ENCODE results near the gene PRDM5. TPM values are rescaled to one million over a fixed set of nuclear protein-coding genes. Genes with fewer than 3 reads are reported as not detected.
"Not testable (repeated sequence)": the region's sequence is repeated elsewhere in the genome, so short reads cannot be mapped to it uniquely, and the experiment has no call there.

PRDM5 gene
- total RNA-seq, 1 donor: 0.94 TPM

DNA sequence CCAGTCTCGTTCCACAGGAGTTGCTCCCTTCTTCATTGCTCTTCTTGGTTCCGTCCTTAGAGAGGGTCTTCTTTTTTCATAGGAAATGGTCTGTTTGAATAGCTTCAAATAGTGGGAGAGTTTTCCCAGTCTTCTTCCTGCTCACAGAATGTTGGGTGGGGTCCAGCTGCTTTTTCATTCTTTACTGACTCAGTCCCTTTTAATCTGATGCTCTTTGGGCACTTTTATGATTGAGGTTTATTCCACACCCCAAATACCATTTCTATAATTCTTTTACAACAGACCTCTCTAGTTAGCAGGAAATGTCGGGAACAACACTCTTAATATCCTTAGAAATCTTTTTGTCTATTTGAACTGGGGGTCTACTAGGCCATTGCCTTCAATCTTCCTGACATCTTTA is 239.5 kb downstream of the PRDM5 start:
- Histone ChIP-seq H3K27me3 (ENCODE audit: insufficient read depth, low read length) (no peaks in the 10 kb centered on the region), H3K4me3 (ENCODE audit: low read length) (no peak overlapping the region), H3K4me1 (ENCODE audit: insufficient read depth, low read length) (no peaks in the 10 kb centered on the region), H3K9me3 (ENCODE audit: low read depth, low read length) (no peaks in the 10 kb centered on the region)

- H3K4me1 ChIP-seq (ENCODE audit: insufficient read depth, low read length): no peaks in the 10 kb centered on the region
- no peaks in the 10 kb centered on the region for H3K9me3 ChIP-seq (ENCODE audit: low read depth, low read length)
- no peaks in the 10 kb centered on the region for H3K27me3 ChIP-seq (ENCODE audit: insufficient read depth, low read length)
- H3K4me3 ChIP-seq (ENCODE audit: low read length): no peak overlapping the region
Measured at GRCh38 chr4:120680647-120681228, 241.8 kb downstream of the PRDM5 start.

DNA sequence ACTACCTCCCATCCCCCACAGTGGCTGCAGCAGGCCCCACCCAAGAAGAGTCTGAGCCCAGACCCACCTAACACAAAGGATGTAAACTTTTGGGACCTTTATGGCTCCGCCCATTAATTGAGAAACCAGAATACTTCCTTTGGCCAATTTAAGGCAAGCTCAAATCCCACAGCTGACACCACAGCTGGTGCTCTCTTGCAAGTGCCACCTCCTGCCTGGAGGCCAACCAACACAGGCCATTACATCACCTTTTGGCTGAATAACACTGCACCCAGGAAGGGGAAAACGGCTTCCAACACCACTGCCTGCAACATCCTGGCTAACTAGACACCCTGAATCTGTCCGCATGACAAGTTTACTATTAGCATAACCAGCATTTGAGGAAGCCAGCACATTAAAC is 248.8 kb downstream of the PRDM5 start:
- H3K4me1 ChIP-seq (ENCODE audit: insufficient read depth, low read length): no peaks in the 10 kb centered on the region
- H3K9me3 ChIP-seq (ENCODE audit: low read depth, low read length): no peaks in the 10 kb centered on the region
- H3K4me3 ChIP-seq (ENCODE audit: low read length): no peak overlapping the region

DNA sequence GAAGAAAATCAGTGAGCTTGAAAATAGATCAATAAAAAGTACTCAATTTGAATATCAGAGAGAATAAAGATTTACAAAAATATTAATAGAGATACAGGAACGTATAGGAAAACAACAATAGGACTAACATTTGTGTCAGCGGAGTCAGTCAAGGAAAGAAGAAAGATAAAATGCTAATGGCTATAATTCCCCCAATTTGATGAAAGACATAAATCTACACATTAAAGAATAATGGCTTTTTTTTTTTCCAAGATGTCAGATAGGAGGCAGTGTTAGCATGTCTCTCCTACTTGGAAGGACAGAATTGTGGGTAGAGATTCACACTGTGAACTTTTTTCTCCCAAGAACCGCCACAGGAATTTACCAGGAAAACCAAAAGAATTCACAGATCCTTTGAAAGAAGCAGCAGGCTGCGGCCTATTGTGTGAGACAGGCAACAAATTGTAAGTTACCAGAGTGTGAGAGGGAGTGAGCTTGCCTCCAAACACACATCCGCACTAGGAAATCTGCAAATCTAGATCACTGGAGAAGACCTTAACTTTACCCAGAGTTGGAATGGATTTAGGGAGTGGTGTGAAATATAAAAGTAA is 249.9 kb downstream of the PRDM5 start:
- H3K4me3 ChIP-seq (ENCODE audit: low read length): no peak overlapping the region
- no peaks in the 10 kb centered on the region for H3K9me3 ChIP-seq (ENCODE audit: low read depth, low read length)
- no peaks in the 10 kb centered on the region for H3K27me3 ChIP-seq (ENCODE audit: insufficient read depth, low read length)
- no peaks in the 10 kb centered on the region for H3K4me1 ChIP-seq (ENCODE audit: insufficient read depth, low read length)

More for the DNA sequence above, 248.8 kb downstream of the PRDM5 start:
- H3K27me3 ChIP-seq (ENCODE audit: insufficient read depth, low read length): no peaks in the 10 kb centered on the region

- H3K27me3 ChIP-seq (ENCODE audit: insufficient read depth, low read length): no peaks in the 10 kb centered on the region
- no peaks in the 10 kb centered on the region for H3K4me1 ChIP-seq (ENCODE audit: insufficient read depth, low read length)
- H3K4me3 ChIP-seq (ENCODE audit: low read length): no peak overlapping the region
- no peaks in the 10 kb centered on the region for H3K9me3 ChIP-seq (ENCODE audit: low read depth, low read length)
Measured at GRCh38 chr4:120672076-120672475, 250.4 kb downstream of the PRDM5 start.

GRCh38 chr4:120671538-120671937 is 251.0 kb downstream of the PRDM5 start:
- Histone ChIP-seq H3K27me3 (ENCODE audit: insufficient read depth, low read length) (no peaks in the 10 kb centered on the region), H3K9me3 (ENCODE audit: low read depth, low read length) (no peaks in the 10 kb centered on the region), H3K4me1 (ENCODE audit: insufficient read depth, low read length) (no peaks in the 10 kb centered on the region), H3K4me3 (ENCODE audit: low read length) (no peak overlapping the region)

- H3K4me3 ChIP-seq (ENCODE audit: low read length): no peak overlapping the region
- no peaks in the 10 kb centered on the region for H3K4me1 ChIP-seq (ENCODE audit: insufficient read depth, low read length)
- H3K27me3 ChIP-seq (ENCODE audit: insufficient read depth, low read length): no peaks in the 10 kb centered on the region
- no peaks in the 10 kb centered on the region for H3K9me3 ChIP-seq (ENCODE audit: low read depth, low read length)
Measured at GRCh38 chr4:120667102-120667501, 255.4 kb downstream of the PRDM5 start.

- Histone ChIP-seq H3K4me1 (ENCODE audit: insufficient read depth, low read length) (no peaks in the 10 kb centered on the region), H3K27me3 (ENCODE audit: insufficient read depth, low read length) (no peaks in the 10 kb centered on the region), H3K9me3 (ENCODE audit: low read depth, low read length) (no peaks in the 10 kb centered on the region), H3K4me3 (ENCODE audit: low read length) (no peak overlapping the region)
Measured at GRCh38 chr4:120664851-120665250, 257.7 kb downstream of the PRDM5 start.

DNA sequence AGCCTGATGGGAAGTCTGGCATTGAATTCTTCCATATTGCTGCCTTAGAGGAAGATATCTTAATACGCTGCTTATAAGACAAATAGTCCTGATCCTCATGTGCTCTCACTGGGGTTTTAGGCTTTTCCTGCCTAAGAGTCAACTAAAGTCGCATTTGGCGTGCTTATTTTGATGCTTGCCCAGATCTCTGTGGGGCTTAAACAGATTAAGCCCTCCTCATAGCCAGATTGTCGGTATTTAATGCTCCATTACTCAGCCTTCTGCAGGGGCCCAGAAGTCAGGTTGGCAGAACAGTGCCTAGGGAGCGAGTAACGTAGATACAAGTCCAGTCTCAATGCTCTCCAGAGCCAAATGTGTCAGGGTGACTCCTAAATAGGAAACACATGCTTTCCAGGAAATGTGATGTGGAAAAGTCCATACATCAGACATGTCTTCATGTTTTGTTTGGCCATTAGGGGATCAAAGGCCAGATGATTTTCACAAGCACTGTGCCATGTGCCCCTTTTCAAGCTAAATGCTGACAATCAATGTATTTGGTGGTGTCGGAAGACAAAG is 262.8 kb downstream of the PRDM5 start:
- Histone ChIP-seq H3K4me3 (ENCODE audit: low read length) (no peak overlapping the region), H3K27me3 (ENCODE audit: insufficient read depth, low read length) (no peaks in the 10 kb centered on the region), H3K4me1 (ENCODE audit: insufficient read depth, low read length) (peaks cover 8% of the 10 kb centered on the region), H3K9me3 (ENCODE audit: low read depth, low read length) (no peaks in the 10 kb centered on the region)

DNA sequence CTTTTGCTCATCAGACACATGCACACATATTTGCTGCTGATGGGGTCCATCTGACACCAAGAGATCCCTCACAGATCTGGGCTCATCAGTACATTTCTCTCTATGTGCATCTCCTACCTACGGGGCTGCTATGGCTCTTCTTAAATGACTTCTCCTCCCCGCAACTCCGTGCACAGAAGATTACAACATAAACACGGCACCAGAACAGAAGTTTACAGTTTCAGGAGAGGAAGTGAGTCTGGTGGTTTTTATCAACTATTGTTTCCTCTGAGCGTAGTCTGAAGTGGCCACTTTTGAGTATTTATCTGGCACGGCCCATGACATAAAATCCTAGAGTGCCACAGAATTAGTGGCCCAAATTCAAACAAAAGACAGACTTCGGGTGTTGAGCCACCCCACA is 263.8 kb downstream of the PRDM5 start:
- Histone ChIP-seq H3K27me3 (ENCODE audit: insufficient read depth, low read length) (no peaks in the 10 kb centered on the region), H3K9me3 (ENCODE audit: low read depth, low read length) (no peaks in the 10 kb centered on the region), H3K4me3 (ENCODE audit: low read length) (no peak overlapping the region), H3K4me1 (ENCODE audit: insufficient read depth, low read length) (peaks cover 8% of the 10 kb centered on the region)

DNA sequence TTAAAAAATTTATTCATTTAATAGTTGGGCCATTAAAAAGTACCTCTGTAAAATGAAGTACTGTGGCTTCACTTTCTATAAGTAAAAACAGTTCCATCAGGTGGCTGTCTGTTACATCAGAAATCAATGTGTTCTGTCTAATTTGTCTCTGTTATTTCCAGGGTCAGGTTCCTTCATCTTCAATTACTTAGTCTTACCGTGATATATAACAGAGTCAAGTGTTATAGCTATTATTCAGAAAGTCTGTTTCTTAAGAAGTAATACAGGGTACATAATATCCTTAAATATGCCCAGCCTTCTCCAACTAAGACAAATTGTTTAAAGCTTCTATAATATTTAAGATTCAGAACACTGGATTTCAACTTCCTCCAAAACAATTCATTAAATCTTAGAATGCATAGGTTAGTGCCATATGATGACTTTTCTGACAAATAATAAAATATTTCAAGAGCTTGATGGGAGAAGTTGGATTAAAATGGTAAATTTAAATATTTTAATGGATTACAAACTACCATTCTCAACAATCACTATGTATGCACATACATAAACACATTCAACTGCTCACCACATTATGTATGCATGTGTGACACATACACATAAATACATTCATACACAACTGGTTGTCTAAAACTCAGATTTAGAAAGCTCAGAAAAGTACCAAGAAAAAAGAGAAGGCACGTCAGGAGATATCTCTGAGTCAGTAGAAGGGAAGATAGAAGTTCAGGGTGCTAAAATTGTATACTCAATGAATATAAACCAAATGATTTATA is 268.5 kb downstream of the PRDM5 start:
- H3K27me3 ChIP-seq (ENCODE audit: insufficient read depth, low read length): no peaks in the 10 kb centered on the region
- peaks cover 6% of the 10 kb centered on the region for H3K4me1 ChIP-seq (ENCODE audit: insufficient read depth, low read length)
- no peak overlapping the region for H3K4me3 ChIP-seq (ENCODE audit: low read length)
- no peaks in the 10 kb centered on the region for H3K9me3 ChIP-seq (ENCODE audit: low read depth, low read length)

DNA sequence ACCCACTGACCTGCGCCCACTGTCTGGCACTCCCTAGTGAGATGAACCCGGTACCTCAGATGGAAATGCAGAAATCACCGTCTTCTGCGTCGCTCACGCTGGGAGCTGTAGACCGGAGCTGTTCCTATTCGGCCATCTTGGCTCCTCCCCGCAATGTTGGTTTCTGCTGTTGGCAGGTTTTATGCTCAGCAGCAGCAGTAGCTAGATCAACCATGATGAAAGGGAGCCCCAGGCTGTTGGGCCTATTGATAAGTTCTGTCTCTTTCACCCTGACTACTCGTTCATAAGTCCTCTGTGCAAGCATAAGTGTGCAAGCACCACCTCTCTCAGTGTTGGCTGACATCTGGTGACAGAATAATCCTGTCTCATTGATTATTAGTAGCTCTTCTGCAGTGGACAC is 274.2 kb downstream of the PRDM5 start:
- not testable (repeated sequence) for H3K4me3 ChIP-seq (ENCODE audit: low read length); H3K27me3 ChIP-seq (ENCODE audit: insufficient read depth, low read length); H3K9me3 ChIP-seq (ENCODE audit: low read depth, low read length); H3K4me1 ChIP-seq (ENCODE audit: insufficient read depth, low read length)

Other genes with a start within 250 kb of the PRDM5 start
- gene NDNF, start 149.8 kb upstream of the PRDM5 start, total RNA-seq: not detected
- 0.73 TPM for gene TNIP3, start 241.6 kb upstream of the PRDM5 start, total RNA-seq